HepG2 (cell line): Measurements from ENCODE around the gene DENND1C. TPM values are rescaled to one million over a fixed set of nuclear protein-coding genes. Genes with fewer than 3 reads are reported as not detected.
A peak's percentile ranks its signal among the peaks of the same experiment; 100 is the strongest.

ENCODE experiments used
- CEBPB ChIP-seq: IDR thresholded peaks from 2 replicates; pipeline ENCODE4 v1.6.1; 2011; ENCODE audit warnings: low read depth, low read length, improper control_type of control experiment, borderline replicate concordance
- CENPBD1 ChIP-seq: sonication (generic); formaldehyde crosslinking; IDR thresholded peaks from 2 replicates; pipeline ENCODE4 v1.8.0; 2022; ENCODE audit warnings: missing genetic modification reagents, low read depth, mild to moderate bottlenecking, borderline replicate concordance
- CSRNP1 ChIP-seq: sonication (generic); formaldehyde crosslinking; IDR thresholded peaks from 2 replicates; pipeline ENCODE4 v1.8.1; 2023; ENCODE audit warnings: mild to moderate bottlenecking, missing genetic modification reagents
- CTCF ChIP-seq: sonication (generic); formaldehyde crosslinking; IDR thresholded peaks from 2 replicates; pipeline ENCODE4 v1.5.0; 2020; ENCODE audit warnings: mild to moderate bottlenecking, missing genetic modification reagents, moderate library complexity
- HNF1B ChIP-seq: sonication (generic); formaldehyde crosslinking; IDR thresholded peaks from 2 replicates; pipeline ENCODE4 v1.5.1; 2020; ENCODE audit warnings: mild to moderate bottlenecking, moderate library complexity, missing genetic modification reagents
- KLF12 ChIP-seq: sonication (generic); formaldehyde crosslinking; IDR thresholded peaks from 2 replicates; pipeline ENCODE4 v1.4.0; 2020; ENCODE audit warnings: missing genetic modification reagents, borderline replicate concordance
- PBX3 ChIP-seq: sonication (generic); formaldehyde crosslinking; IDR thresholded peaks from 2 replicates; pipeline ENCODE4 v1.8.1; 2023; ENCODE audit warnings: missing genetic modification reagents, inconsistent platforms, borderline replicate concordance
- REL ChIP-seq: sonication (generic); formaldehyde crosslinking; conservative IDR thresholded peaks from 2 replicates; pipeline ENCODE4 v1.8.0; 2022; ENCODE audit warnings: mild to moderate bottlenecking, missing genetic modification reagents, moderate library complexity
- ZBTB43 ChIP-seq: sonication (generic); formaldehyde crosslinking; conservative IDR thresholded peaks from 2 replicates; pipeline ENCODE4 v1.4.0; 2020; ENCODE audit warnings: missing genetic modification reagents
- ZNF18 ChIP-seq: sonication (generic); formaldehyde crosslinking; IDR thresholded peaks from 2 replicates; pipeline ENCODE4 v1.8.0; 2022; ENCODE audit warnings: mild to moderate bottlenecking, missing genetic modification reagents; ENCODE audit not compliant: insufficient replicate concordance
- ZNF550 ChIP-seq: sonication (generic); formaldehyde crosslinking; IDR thresholded peaks from 2 replicates; pipeline ENCODE4 v1.4.0; 2020; ENCODE audit warnings: mild to moderate bottlenecking, missing genetic modification reagents, borderline replicate concordance
- ZNF576 ChIP-seq: sonication (generic); formaldehyde crosslinking; IDR thresholded peaks from 2 replicates; pipeline ENCODE4 v1.4.0; 2020; ENCODE audit warnings: mild to moderate bottlenecking, missing genetic modification reagents
- ZNF598 ChIP-seq: sonication (generic); formaldehyde crosslinking; IDR thresholded peaks from 2 replicates; pipeline ENCODE4 v1.5.1; 2020; ENCODE audit warnings: mild to moderate bottlenecking, missing genetic modification reagents, borderline replicate concordance
- ZNF737 ChIP-seq: sonication (generic); formaldehyde crosslinking; IDR thresholded peaks from 2 replicates; pipeline ENCODE4 v1.5.0; 2020; ENCODE audit warnings: missing genetic modification reagents, mild to moderate bottlenecking, borderline replicate concordance
- ZNF772 ChIP-seq: sonication (generic); formaldehyde crosslinking; IDR thresholded peaks from 2 replicates; pipeline ENCODE4 v1.5.0; 2020; ENCODE audit warnings: mild to moderate bottlenecking, missing genetic modification reagents
- ZNF773 ChIP-seq: sonication (generic); formaldehyde crosslinking; IDR thresholded peaks from 2 replicates; pipeline ENCODE4 v1.4.0; 2020; ENCODE audit warnings: missing genetic modification reagents, borderline replicate concordance
- polyA plus RNA-seq, 8 experiments: library from polyadenylated mRNA; depleted of rRNA in 3 of 8; stranded (reverse) in 7 of 8; unstranded in 1 of 8; fragments of >200 nt; fragmentation: Illumina TruSeq in 4 of 8; extraction: Trizol in 4 of 8; gene quantifications; 2 replicates each; pipeline versions ENCODE4 v1.2.1 to v1.2.3, GENCODE V29; 2011 to 2016; ENCODE audit warnings: low read depth in 4 of 8, missing spikeins in 1 of 8, mixed read lengths in 1 of 8; ENCODE audit not compliant: insufficient read depth in 1 of 8
- total RNA-seq, 5 experiments: library from RNA; depleted of rRNA; stranded (reverse); fragments of >200 nt; fragmentation: Illumina TruSeq; extraction: Trizol; gene quantifications; 2 replicates each; pipeline ENCODE4 v1.2.3, GENCODE V29; 2016; ENCODE audit warnings: low read depth in 1 of 5

Gene DENND1C
- total and polyA plus RNA-seq, 2 of the 13 experiments (the other 11 are each of a cell fraction or from before 2014, with no cell fraction given), result 0.04 to 0.73 TPM

- peak; percentile 15 for TF ChIP-seq HNF1B (CRISPR knock-in tag)
- no peak for TF ChIP-seq ZNF773 (CRISPR knock-in tag)
- TF ChIP-seq ZNF550 (CRISPR knock-in tag), result no peak
- no peak for TF ChIP-seq CEBPB
- no peak for TF ChIP-seq ZNF576 (CRISPR knock-in tag)
- peak; percentile 97; the same call in 1 of the 2 replicates for TF ChIP-seq PBX3 (CRISPR knock-in tag)
- no peak for TF ChIP-seq CENPBD1 (CRISPR knock-in tag)
- TF ChIP-seq ZNF772, result 0 out of 2 replicates have a peak, but pooled peaks have one; percentile 63
- TF ChIP-seq ZNF737 (CRISPR knock-in tag), result no peak
- peak; percentile 59; the same call in 1 of the 2 replicates for TF ChIP-seq KLF12 (CRISPR knock-in tag)
- no peak for TF ChIP-seq ZBTB43
- peak; percentile 72; the same call in 1 of the 2 replicates for TF ChIP-seq ZNF598 (CRISPR knock-in tag)
- no peak for TF ChIP-seq REL
- peak; percentile 76 for TF ChIP-seq CSRNP1 (CRISPR knock-in tag)
- TF ChIP-seq CTCF, result 0 out of 2 replicates have a peak, but pooled peaks have one; percentile 3
- no peak for TF ChIP-seq ZNF18 (CRISPR knock-in tag)
Observed at GRCh38 chr19:6424939-6425731, 56.5 kb downstream of the DENND1C start (continued).
